ENCODE data around the gene STAC3. TPM values are rescaled to one million over a fixed set of nuclear protein-coding genes. Genes with fewer than 3 reads are reported as not detected.

STAC3 gene
- total RNA-seq, 1 donor from 2014 or later = 2.3 TPM

GRCh38 chr12:57213058-57213715 is 37.8 kb downstream of the STAC3 start:
- DNase-seq (ENCODE audit: low spot score) (peak; percentile 81), ATAC-seq (peak; percentile 73)

- DNase-seq (ENCODE audit: low spot score) = no peak
- no peak for ATAC-seq
Measured at GRCh38 chr12:57212701-57213057, 38.3 kb downstream of the STAC3 start.

GRCh38 chr12:57211791-57212700 is 38.9 kb downstream of the STAC3 start:
- ATAC-seq (no peak), DNase-seq (ENCODE audit: low spot score) (no peak)

GRCh38 chr12:57210926-57211692 is 39.9 kb downstream of the STAC3 start:
- ATAC-seq = no peak

GRCh38 chr12:57210461-57210860 is 40.5 kb downstream of the STAC3 start:
- DNase-seq (ENCODE audit: low spot score) = no peak

More at GRCh38 chr12:57210926-57211692, 39.9 kb downstream of the STAC3 start:
- no peak for DNase-seq (ENCODE audit: low spot score)

GRCh38 chr12:57209916-57210315 is 41.1 kb downstream of the STAC3 start:
- DNase-seq (ENCODE audit: low spot score) (no peak), ATAC-seq (no peak)

More at GRCh38 chr12:57210461-57210860, 40.5 kb downstream of the STAC3 start:
- no peak for ATAC-seq

GRCh38 chr12:57208631-57209282 is 42.2 kb downstream of the STAC3 start:
- ATAC-seq = peak; percentile 1
- DNase-seq (ENCODE audit: low spot score) = no peak

GRCh38 chr12:57207731-57208630 is 43.0 kb downstream of the STAC3 start:
- DNase-seq (ENCODE audit: low spot score) (no peak), ATAC-seq (no peak)

- ATAC-seq (peak; percentile 3), DNase-seq (ENCODE audit: low spot score) (no peak)
Measured at GRCh38 chr12:57205931-57206330, 45.1 kb downstream of the STAC3 start.

- ATAC-seq (no peak), DNase-seq (ENCODE audit: low spot score) (no peak)
Measured at GRCh38 chr12:57205186-57205585, 45.8 kb downstream of the STAC3 start.

GRCh38 chr12:57204454-57204853 is 46.5 kb downstream of the STAC3 start:
- DNase-seq (ENCODE audit: low spot score) (no peak), ATAC-seq (no peak)

GRCh38 chr12:57203791-57204190 is 47.2 kb downstream of the STAC3 start:
- no peak for ATAC-seq

GRCh38 chr12:57203201-57203600 is 47.8 kb downstream of the STAC3 start:
- ATAC-seq (no peak), DNase-seq (ENCODE audit: low spot score) (no peak)

More at GRCh38 chr12:57203791-57204190, 47.2 kb downstream of the STAC3 start:
- no peak for DNase-seq (ENCODE audit: low spot score)

- DNase-seq (ENCODE audit: low spot score) = no peak
- ATAC-seq = no peak
Measured at GRCh38 chr12:57202321-57202720, 48.7 kb downstream of the STAC3 start.

- ATAC-seq (no peak), DNase-seq (ENCODE audit: low spot score) (no peak)
Measured at GRCh38 chr12:57201631-57202030, 49.4 kb downstream of the STAC3 start.

- ATAC-seq (no peak), DNase-seq (ENCODE audit: low spot score) (no peak)
Measured at GRCh38 chr12:57201219-57201618, 49.8 kb downstream of the STAC3 start.

- ATAC-seq (no peak), DNase-seq (ENCODE audit: low spot score) (no peak)
Measured at GRCh38 chr12:57200497-57200896, 50.5 kb downstream of the STAC3 start.

- ATAC-seq = no peak
- DNase-seq (ENCODE audit: low spot score) = no peak
Measured at GRCh38 chr12:57199191-57199590, 51.8 kb downstream of the STAC3 start.

- ATAC-seq = no peak
Measured at GRCh38 chr12:57198329-57198728, 52.7 kb downstream of the STAC3 start.

GRCh38 chr12:57196956-57197355 is 54.0 kb downstream of the STAC3 start:
- peak; percentile 1 for ATAC-seq

More at GRCh38 chr12:57198329-57198728, 52.7 kb downstream of the STAC3 start:
- no peak for DNase-seq (ENCODE audit: low spot score)

More at GRCh38 chr12:57196956-57197355, 54.0 kb downstream of the STAC3 start:
- DNase-seq (ENCODE audit: low spot score) = no peak
